Limb (tissue), 2 donors: ENCODE measurements around the gene SLC4A8.

Source experiments
- DNase-seq, 2 donors: peaks; one replicate each; pipeline ENCODE4 v3.0.0-alpha.2; 2016; ENCODE audit errors: extremely low spot score in 2 of 2

SLC4A8 gene

GRCh38 chr12:51395283-51396230 lies 29.1 kb upstream of the SLC4A8 start:
- no peak for DNase-seq

GRCh38 chr12:51397670-51398069 lies 27.0 kb upstream of the SLC4A8 start:
- no peak for DNase-seq

GRCh38 chr12:51399891-51400290 lies 24.7 kb upstream of the SLC4A8 start:
- no peak for DNase-seq

- DNase-seq: no peak
Measured at GRCh38 chr12:51401020-51401419, 23.6 kb upstream of the SLC4A8 start.

- DNase-seq: no peak
Measured at GRCh38 chr12:51401486-51401885, 23.1 kb upstream of the SLC4A8 start.

GRCh38 chr12:51401900-51402299 lies 22.7 kb upstream of the SLC4A8 start:
- DNase-seq: no peak

GRCh38 chr12:51403159-51403558 lies 21.5 kb upstream of the SLC4A8 start:
- no peak for DNase-seq

GRCh38 chr12:51403681-51404136 lies 20.9 kb upstream of the SLC4A8 start:
- DNase-seq: no peak

- no peak for DNase-seq
Measured at GRCh38 chr12:51404627-51405026, 20.0 kb upstream of the SLC4A8 start.

- no peak for DNase-seq
Measured at GRCh38 chr12:51405801-51406207, 18.8 kb upstream of the SLC4A8 start.

GRCh38 chr12:51406290-51406689 lies 18.3 kb upstream of the SLC4A8 start:
- DNase-seq: no peak

- DNase-seq: no peak
Measured at GRCh38 chr12:51406859-51407258, 17.8 kb upstream of the SLC4A8 start.

GRCh38 chr12:51407604-51408003 lies 17.0 kb upstream of the SLC4A8 start:
- DNase-seq: no peak

- no peak for DNase-seq
Measured at GRCh38 chr12:51409846-51410245, 14.8 kb upstream of the SLC4A8 start.

- DNase-seq: no peak
Measured at GRCh38 chr12:51413149-51413548, 11.5 kb upstream of the SLC4A8 start.

GRCh38 chr12:51413791-51414190 lies 10.8 kb upstream of the SLC4A8 start:
- DNase-seq: no peak

GRCh38 chr12:51415931-51416330 lies 8.7 kb upstream of the SLC4A8 start:
- DNase-seq: no peak

- no peak for DNase-seq
Measured at GRCh38 chr12:51417826-51418225, 6.8 kb upstream of the SLC4A8 start.

GRCh38 chr12:51419425-51420193 lies 5.0 kb upstream of the SLC4A8 start:
- DNase-seq: no peak

- peak; percentile 62 to 63 for DNase-seq
Measured at GRCh38 chr12:51421266-51421884, 3.3 kb upstream of the SLC4A8 start.

- DNase-seq: no peak
Measured at GRCh38 chr12:51424094-51424661, 453 bp upstream of the SLC4A8 start.

GRCh38 chr12:51428256-51428655 lies 3.6 kb downstream of the SLC4A8 start:
- DNase-seq: no peak
